OCI-LY7 (cell line): ENCODE results near the gene UBA6. TPM values are rescaled to one million over a fixed set of nuclear protein-coding genes. Genes with fewer than 3 reads are reported as not detected.
A peak's percentile ranks its signal among the peaks of the same experiment; 100 is the strongest.

Source experiments
- BruUV-seq: library from RNA; stranded (reverse); fragments of 400-500 nt; replicated peaks from 2 replicates; lab custom pipeline; 2021; lab: Mats Ljungman, UMichigan
- CTCF ChIA-PET: fragments of 300-600 bp; sonication (Branson Sonifier 250); formaldehyde crosslinking; loops from one replicate; lab custom pipeline; 2022; ENCODE audit warnings: antibody characterized with exemption; ENCODE audit not compliant: unreplicated experiment; lab: Charles Lee
- POLR2A ChIA-PET: fragments of 300-600 bp; sonication (Branson Sonifier 250); formaldehyde crosslinking; loops from one replicate; lab custom pipeline; 2022; ENCODE audit warnings: antibody characterized with exemption; lab: Charles Lee
- DNase-seq: peaks from one replicate; pipeline ENCODE4 v3.0.0-alpha.2; 2015; ENCODE audit warnings: low spot score
- H2AFZ ChIP-seq: fragments of 200-600 bp; sonication (generic), shearing (Covaris generic); 2 replicates; pipeline ENCODE4 v1.6.1; 2014; ENCODE audit warnings: mild to moderate bottlenecking, antibody characterized with exemption, low read length, moderate library complexity
- H3K27ac ChIP-seq: fragments of 200-600 bp; sonication (generic); 2 replicates; pipeline ENCODE4 v1.5.1; 2014; ENCODE audit warnings: mixed run types, low read depth, mild to moderate bottlenecking, moderate library complexity, low read length, inconsistent platforms; ENCODE audit not compliant: poor library complexity, severe bottlenecking
- H3K36me3 ChIP-seq: fragments of 200-600 bp; sonication (generic); 2 replicates; pipeline ENCODE4 v1.6.1; 2014; ENCODE audit warnings: mild to moderate bottlenecking, antibody characterized with exemption, low read length, moderate library complexity, mixed read lengths; ENCODE audit not compliant: insufficient read depth
- H3K4me1 ChIP-seq: fragments of 200-600 bp; sonication (generic); 2 replicates; pipeline ENCODE4 v1.5.1; 2014; ENCODE audit warnings: mild to moderate bottlenecking, low read length; ENCODE audit not compliant: insufficient read depth, poor library complexity, severe bottlenecking
- H3K4me2 ChIP-seq: fragments of 200-600 bp; sonication (generic); 2 replicates; pipeline ENCODE4 v1.6.1; 2014; ENCODE audit warnings: mild to moderate bottlenecking, low read length
- H3K4me3 ChIP-seq: fragments of 200-600 bp; sonication (generic); 2 replicates; pipeline ENCODE4 v1.5.1; 2014; ENCODE audit warnings: mild to moderate bottlenecking, low read depth, low read length; ENCODE audit not compliant: poor library complexity, severe bottlenecking
- H3K79me2 ChIP-seq: fragments of 200-600 bp; sonication (generic); 2 replicates; pipeline ENCODE4 v1.6.1; 2016; ENCODE audit warnings: low read depth, mild to moderate bottlenecking, low read length, moderate library complexity, mixed read lengths; ENCODE audit not compliant: insufficient read depth
- H3K9me2 ChIP-seq: fragments of 200-600 bp; sonication (generic); 2 replicates; pipeline ENCODE4 v1.6.1; 2016; ENCODE audit warnings: mild to moderate bottlenecking, low read length, mixed read lengths; ENCODE audit not compliant: insufficient read depth
- H3K9me3 ChIP-seq: fragments of 200-600 bp; sonication (generic); 2 replicates; pipeline ENCODE4 v1.6.1; 2014; ENCODE audit warnings: mild to moderate bottlenecking, mixed run types, low read length, mixed read lengths
- H4K20me1 ChIP-seq: fragments of 200-600 bp; sonication (generic); 2 replicates; pipeline ENCODE4 v1.6.1; 2014; ENCODE audit warnings: mild to moderate bottlenecking, antibody characterized with exemption, low read length, moderate library complexity, mixed read lengths; ENCODE audit not compliant: insufficient read depth
- CTCF ChIP-seq: fragments of 200-600 bp; sonication (generic); conservative IDR thresholded peaks from 2 replicates; pipeline ENCODE4 v1.5.1; 2014; ENCODE audit warnings: mild to moderate bottlenecking, antibody characterized with exemption, low read length, moderate library complexity, mixed read lengths
- EZH2phosphoT487 ChIP-seq: fragments of 200-600 bp; sonication (generic); IDR thresholded peaks from 2 replicates; pipeline ENCODE4 v1.6.1; 2018; ENCODE audit warnings: low read depth, borderline replicate concordance, mild to moderate bottlenecking, mixed run types, antibody characterized with exemption, low read length, moderate library complexity, mixed read lengths
- intact Hi-C: fragments of 100-400 bp; cut with micrococcal nuclease; formaldehyde crosslinking; loops from one replicate; pipeline ENCODE4 v1.10.0; 2022; ENCODE audit not compliant: unreplicated experiment
- total RNA-seq, 2 experiments: library from RNA; depleted of rRNA in 1 of 2; stranded (reverse); fragments of >200 nt in 1 of 2; shearing (Covaris generic) in 1 of 2; gene quantifications; 2 replicates each; pipeline ENCODE4 v1.2.3, GENCODE V29; 2014 to 2022

Gene UBA6
- total RNA-seq, 2 experiments from 2014 or later: 40.6 to 92.4 TPM

GRCh38 chr4:67697860-67698687 lies 2.9 kb downstream of the UBA6 start:
- Histone ChIP-seq H3K36me3 (peaks cover 46% of the 10 kb centered on the region), H3K4me2 (peak overlapping the region; percentile 12; the same call in 1 of the 2 replicates), H4K20me1 (no peaks in the 10 kb centered on the region), H2AFZ (no peak overlapping the region), H3K4me1 (peaks cover 24% of the 10 kb centered on the region), H3K4me3 (no peak overlapping the region), H3K27ac (no peak overlapping the region), H3K9me3 (no peaks in the 10 kb centered on the region), H3K9me2 (no peaks in the 10 kb centered on the region), H3K79me2 (peaks cover 77% of the 10 kb centered on the region)
- TSS peak; percentile 7 for BruUV-seq
- intact Hi-C loops: no loop called here
- CTCF ChIA-PET: interaction anchor here (0.6 kb wide), 1 partner anchor 18 kb away, joined by 3 read pairs; no protein-coding TSS in a partner anchor
- TF ChIP-seq CTCF (no peak), EZH2phosphoT487 (no peak)
- POLR2A ChIA-PET: interaction anchor here (0.9 to 1.2 kb wide), 2 partner anchors 18 to 48 kb away, joined by 3 to 5 read pairs; no protein-coding TSS in a partner anchor
- DNase-seq: no peak

DNA sequence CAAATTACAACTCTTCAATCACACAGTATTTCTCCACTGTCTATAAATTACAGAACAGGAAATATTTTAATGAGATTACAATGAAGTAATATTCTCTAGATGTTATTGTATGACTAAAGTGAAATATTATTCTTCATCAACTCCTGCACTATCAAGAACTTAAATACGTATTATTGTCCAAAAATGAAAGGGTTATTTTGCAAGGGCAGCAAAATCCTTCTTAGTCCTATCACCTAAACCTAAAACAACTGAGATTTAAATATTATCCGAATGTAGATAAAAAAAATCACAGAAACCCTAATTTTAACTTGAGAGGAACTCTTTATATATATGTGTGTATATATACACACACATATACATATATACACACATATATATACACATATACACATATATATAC lies 4.9 kb downstream of the UBA6 start:
- no peaks in the 10 kb centered on the region for H4K20me1 ChIP-seq
- no TSS peak for BruUV-seq
- intact Hi-C loops: no loop called here
- POLR2A ChIA-PET: no interaction called here
- no peaks in the 10 kb centered on the region for H3K9me2 ChIP-seq
- H3K4me1 ChIP-seq: peaks cover 14% of the 10 kb centered on the region
- DNase-seq: no peak
- H3K79me2 ChIP-seq: peaks cover 58% of the 10 kb centered on the region
- peaks cover 9% of the 10 kb centered on the region; the same call in 1 of the 2 replicates for H3K9me3 ChIP-seq
- TF ChIP-seq EZH2phosphoT487: no peak
- no peak for TF ChIP-seq CTCF
- H2AFZ ChIP-seq: no peak overlapping the region
- CTCF ChIA-PET: no interaction called here
- no peak overlapping the region for H3K4me3 ChIP-seq
- no peak overlapping the region for H3K4me2 ChIP-seq
- no peak overlapping the region for H3K27ac ChIP-seq
- peaks cover 64% of the 10 kb centered on the region for H3K36me3 ChIP-seq

- H4K20me1 ChIP-seq: no peaks in the 10 kb centered on the region
- H3K9me2 ChIP-seq: no peaks in the 10 kb centered on the region
- H3K4me3 ChIP-seq: no peak overlapping the region
- peaks cover 12% of the 10 kb centered on the region for H3K4me1 ChIP-seq
- no peak for DNase-seq
- intact Hi-C loops: no loop called here
- ChIA-PET CTCF (no interaction called here), POLR2A (interaction anchor here (0.7 kb wide), 1 partner anchor 25 kb away, joined by 3 read pairs; no protein-coding TSS in a partner anchor)
- peaks cover 78% of the 10 kb centered on the region for H3K36me3 ChIP-seq
- peaks cover 54% of the 10 kb centered on the region for H3K79me2 ChIP-seq
- peaks cover 9% of the 10 kb centered on the region; the same call in 1 of the 2 replicates for H3K9me3 ChIP-seq
- no peak overlapping the region for H2AFZ ChIP-seq
- no TSS peak for BruUV-seq
- TF ChIP-seq EZH2phosphoT487 (no peak), CTCF (no peak)
- no peak overlapping the region for H3K4me2 ChIP-seq
- H3K27ac ChIP-seq: no peak overlapping the region
Observed at GRCh38 chr4:67694662-67695061, 6.3 kb downstream of the UBA6 start.
